PC-3 (cell line): ENCODE data around the gene CISD2.

ENCODE experiments used
- EZH2 ChIP-seq: fragments of 300-600 bp; sonication (generic); IDR thresholded peaks from one replicate; pipeline ENCODE4 v1.6.1; 2017; ENCODE audit warnings: antibody characterized with exemption, mild to moderate bottlenecking, low read length; ENCODE audit not compliant: unreplicated experiment
- EZH2phosphoT487 ChIP-seq: fragments of 300-600 bp; sonication (generic); IDR thresholded peaks from 2 replicates; pipeline ENCODE4 v1.6.1; 2018; ENCODE audit warnings: mild to moderate bottlenecking, antibody characterized with exemption, low read length, borderline replicate concordance
- TF ChIP-seq, protein P1 (sequence below): fragments of 300-600 bp; sonication (generic); conservative IDR thresholded peaks from 2 replicates; pipeline ENCODE4 v1.5.1; 2017; ENCODE audit warnings: antibody characterized with exemption, low read depth, mild to moderate bottlenecking, low read length

- TF ChIP-seq, protein P1, sequence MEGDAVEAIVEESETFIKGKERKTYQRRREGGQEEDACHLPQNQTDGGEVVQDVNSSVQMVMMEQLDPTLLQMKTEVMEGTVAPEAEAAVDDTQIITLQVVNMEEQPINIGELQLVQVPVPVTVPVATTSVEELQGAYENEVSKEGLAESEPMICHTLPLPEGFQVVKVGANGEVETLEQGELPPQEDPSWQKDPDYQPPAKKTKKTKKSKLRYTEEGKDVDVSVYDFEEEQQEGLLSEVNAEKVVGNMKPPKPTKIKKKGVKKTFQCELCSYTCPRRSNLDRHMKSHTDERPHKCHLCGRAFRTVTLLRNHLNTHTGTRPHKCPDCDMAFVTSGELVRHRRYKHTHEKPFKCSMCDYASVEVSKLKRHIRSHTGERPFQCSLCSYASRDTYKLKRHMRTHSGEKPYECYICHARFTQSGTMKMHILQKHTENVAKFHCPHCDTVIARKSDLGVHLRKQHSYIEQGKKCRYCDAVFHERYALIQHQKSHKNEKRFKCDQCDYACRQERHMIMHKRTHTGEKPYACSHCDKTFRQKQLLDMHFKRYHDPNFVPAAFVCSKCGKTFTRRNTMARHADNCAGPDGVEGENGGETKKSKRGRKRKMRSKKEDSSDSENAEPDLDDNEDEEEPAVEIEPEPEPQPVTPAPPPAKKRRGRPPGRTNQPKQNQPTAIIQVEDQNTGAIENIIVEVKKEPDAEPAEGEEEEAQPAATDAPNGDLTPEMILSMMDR: no peak
- TF ChIP-seq EZH2phosphoT487 (no peak), EZH2 (no peak)
Measured at GRCh38 chr4:102867278-102868152, 1.3 kb upstream of the CISD2 start.
